Testis (tissue), 2 donors: Measurements from ENCODE around the gene DCHS2.

Experiments
- POLR2A ChIP-seq: fragments of 450-650 bp; IDR thresholded peaks from one replicate; pipeline ENCODE4 v1.6.1; 2017; ENCODE audit warnings: antibody characterized with exemption, mild to moderate bottlenecking, moderate library complexity
- TF ChIP-seq, protein P1 (sequence below), 3 experiments: fragments of 450-650 bp in 2 of 3; fragments of 200-600 bp in 1 of 3; sonication (generic) in 1 of 3; IDR thresholded peaks; one replicate each; pipeline ENCODE4 v1.5.1; 2016 to 2019; ENCODE audit warnings: antibody characterized with exemption in 3 of 3, mild to moderate bottlenecking in 2 of 3, moderate library complexity in 1 of 3

DNA sequence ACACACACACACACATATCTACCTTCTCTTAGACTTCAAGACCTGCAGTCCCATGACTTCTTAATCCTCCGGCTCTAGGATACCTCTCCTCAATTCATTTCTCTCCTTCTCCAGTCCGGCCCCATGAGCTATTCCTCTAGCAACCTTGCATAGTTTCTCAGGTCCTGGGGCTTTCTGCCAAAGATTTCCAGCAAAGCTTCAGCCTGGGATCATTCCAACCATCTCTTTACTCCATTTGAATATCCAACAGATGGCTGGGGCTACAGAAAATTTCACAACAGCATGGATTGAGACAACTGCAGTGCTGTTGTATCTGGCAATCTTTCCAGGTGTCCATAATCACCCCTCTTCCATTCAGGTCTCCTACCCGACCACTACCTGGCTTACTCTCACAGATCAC lies 184.1 kb downstream of the DCHS2 start:
- TF ChIP-seq POLR2A, result no peak
- TF ChIP-seq, protein P1, sequence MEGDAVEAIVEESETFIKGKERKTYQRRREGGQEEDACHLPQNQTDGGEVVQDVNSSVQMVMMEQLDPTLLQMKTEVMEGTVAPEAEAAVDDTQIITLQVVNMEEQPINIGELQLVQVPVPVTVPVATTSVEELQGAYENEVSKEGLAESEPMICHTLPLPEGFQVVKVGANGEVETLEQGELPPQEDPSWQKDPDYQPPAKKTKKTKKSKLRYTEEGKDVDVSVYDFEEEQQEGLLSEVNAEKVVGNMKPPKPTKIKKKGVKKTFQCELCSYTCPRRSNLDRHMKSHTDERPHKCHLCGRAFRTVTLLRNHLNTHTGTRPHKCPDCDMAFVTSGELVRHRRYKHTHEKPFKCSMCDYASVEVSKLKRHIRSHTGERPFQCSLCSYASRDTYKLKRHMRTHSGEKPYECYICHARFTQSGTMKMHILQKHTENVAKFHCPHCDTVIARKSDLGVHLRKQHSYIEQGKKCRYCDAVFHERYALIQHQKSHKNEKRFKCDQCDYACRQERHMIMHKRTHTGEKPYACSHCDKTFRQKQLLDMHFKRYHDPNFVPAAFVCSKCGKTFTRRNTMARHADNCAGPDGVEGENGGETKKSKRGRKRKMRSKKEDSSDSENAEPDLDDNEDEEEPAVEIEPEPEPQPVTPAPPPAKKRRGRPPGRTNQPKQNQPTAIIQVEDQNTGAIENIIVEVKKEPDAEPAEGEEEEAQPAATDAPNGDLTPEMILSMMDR (IDR thresholded peaks at IDR 0.05), result no peak
